Duodenal mucosa (tissue), 2 donors: Measurements from ENCODE around the gene RPL39L.

Experiments used
- H3K27ac ChIP-seq: one replicate; pipeline ENCODE4 v1.7.0; 2013; ENCODE audit warnings: low read depth, low read length
- H3K27me3 ChIP-seq, 2 donors: one replicate each; pipeline ENCODE4 v1.7.0; 2013; ENCODE audit warnings: low read length in 2 of 2, control low read depth in 1 of 2; ENCODE audit not compliant: insufficient read depth in 2 of 2, control insufficient read depth in 1 of 2
- H3K36me3 ChIP-seq, 2 donors: one replicate each; pipeline ENCODE4 v1.7.0; 2013; ENCODE audit warnings: low read length in 2 of 2, control low read depth in 1 of 2; ENCODE audit not compliant: insufficient read depth in 2 of 2, control insufficient read depth in 1 of 2
- H3K4me1 ChIP-seq, 2 donors: one replicate each; pipeline ENCODE4 v1.7.0; 2013; ENCODE audit warnings: low read length in 2 of 2, control low read depth in 1 of 2; ENCODE audit not compliant: insufficient read depth in 2 of 2, control insufficient read depth in 1 of 2
- H3K4me3 ChIP-seq, 2 donors: one replicate each; pipeline ENCODE4 v1.7.0; 2013; ENCODE audit warnings: low read length in 2 of 2, low read depth in 1 of 2
- H3K9ac ChIP-seq, 2 donors: one replicate each; pipeline ENCODE4 v1.7.0; 2013; ENCODE audit warnings: low read length in 2 of 2, low read depth in 1 of 2
- H3K9me3 ChIP-seq, 2 donors: one replicate each; pipeline ENCODE4 v1.7.0; 2013; ENCODE audit warnings: low read length in 2 of 2, control low read depth in 1 of 2; ENCODE audit not compliant: control insufficient read depth in 1 of 2

The RPL39L gene

DNA sequence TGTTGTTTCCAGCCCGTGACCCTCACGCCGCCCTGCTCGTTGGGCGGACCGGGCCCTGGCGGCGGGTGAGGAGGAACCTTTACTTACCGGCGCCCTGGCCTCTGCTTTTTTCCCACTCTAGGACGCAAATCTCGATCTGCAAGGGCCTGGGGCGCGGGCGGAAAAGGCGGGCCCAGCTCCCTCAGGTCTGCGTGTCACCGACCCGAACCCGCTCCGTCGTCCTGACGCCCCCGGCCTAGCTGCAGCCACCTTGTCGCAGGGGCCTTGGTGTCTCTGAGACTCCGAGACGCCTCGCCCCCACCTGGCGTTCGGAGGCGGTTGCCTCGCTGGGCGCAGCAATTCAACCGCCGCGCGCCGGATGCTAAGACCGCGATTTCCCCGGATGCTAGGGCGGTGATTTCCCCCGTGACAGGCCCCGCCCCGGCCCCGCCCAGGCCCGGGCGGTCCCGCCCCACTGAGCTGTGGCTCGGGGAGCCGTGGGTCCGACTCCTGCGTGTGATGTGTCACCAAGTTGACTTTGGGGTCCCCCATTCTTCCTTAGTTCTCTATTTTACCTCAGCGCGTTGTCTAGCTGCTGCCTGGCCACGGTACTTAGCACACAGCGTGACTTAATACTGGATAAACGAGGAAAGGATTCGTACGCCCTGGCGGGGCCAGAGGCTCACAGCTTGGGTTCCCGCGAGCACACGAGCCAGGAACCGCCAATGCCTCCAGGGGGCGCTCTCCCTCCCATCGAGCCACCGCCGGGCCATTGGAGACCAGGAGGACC is at the start of gene RPL39L:
Gene RPL39L, minus strand, starts transcription at position 371 of the 769 bp plus-strand sequence. CDS start 18,196 bp downstream, outside the sequence.
- H3K36me3 ChIP-seq = no peaks in the 10 kb centered on the region
- peak within 1 kb of the TSS; percentile 60 to 63 for H3K9ac ChIP-seq
- H3K27me3 ChIP-seq = no peaks in the 10 kb centered on the region
- no peaks in the 10 kb centered on the region for H3K9me3 ChIP-seq
- H3K27ac ChIP-seq = peak within 1 kb of the TSS; percentile 32
- peak within 1 kb of the TSS; percentile 76 to 77 for H3K4me3 ChIP-seq
- peaks cover 4% of the 10 kb centered on the region in 2 donors for H3K4me1 ChIP-seq

- Histone ChIP-seq H3K9ac (no peak overlapping the region), H3K27ac (no peak overlapping the region), H3K4me1 (peaks cover 0 to 4% of the 10 kb centered on the region in 2 donors), H3K4me3 (no peak overlapping the region), H3K9me3 (no peaks in the 10 kb centered on the region), H3K27me3 (peaks cover 0 to 10% of the 10 kb centered on the region in 2 donors), H3K36me3 (no peaks in the 10 kb centered on the region)
Observed at GRCh38 chr3:187188931-187189330, 49.6 kb upstream of the RPL39L start.

GRCh38 chr3:187186801-187187421 is 47.6 kb upstream of the RPL39L start:
- H3K27ac ChIP-seq = no peak overlapping the region
- H3K9ac ChIP-seq = no peak overlapping the region

GRCh38 chr3:187186375-187186774 is 47.1 kb upstream of the RPL39L start:
- Histone ChIP-seq H3K27me3 (peaks cover 0 to 8% of the 10 kb centered on the region in 2 donors), H3K36me3 (no peaks in the 10 kb centered on the region), H3K4me1 (peaks cover 0 to 4% of the 10 kb centered on the region in 2 donors), H3K27ac (no peak overlapping the region), H3K9me3 (no peaks in the 10 kb centered on the region), H3K4me3 (no peak overlapping the region), H3K9ac (no peak overlapping the region)

More at GRCh38 chr3:187186801-187187421, 47.6 kb upstream of the RPL39L start:
- Histone ChIP-seq H3K36me3 (no peaks in the 10 kb centered on the region), H3K9me3 (no peaks in the 10 kb centered on the region), H3K4me1 (peaks cover 0 to 4% of the 10 kb centered on the region in 2 donors), H3K4me3 (no peak overlapping the region), H3K27me3 (peaks cover 0 to 8% of the 10 kb centered on the region in 2 donors)

DNA sequence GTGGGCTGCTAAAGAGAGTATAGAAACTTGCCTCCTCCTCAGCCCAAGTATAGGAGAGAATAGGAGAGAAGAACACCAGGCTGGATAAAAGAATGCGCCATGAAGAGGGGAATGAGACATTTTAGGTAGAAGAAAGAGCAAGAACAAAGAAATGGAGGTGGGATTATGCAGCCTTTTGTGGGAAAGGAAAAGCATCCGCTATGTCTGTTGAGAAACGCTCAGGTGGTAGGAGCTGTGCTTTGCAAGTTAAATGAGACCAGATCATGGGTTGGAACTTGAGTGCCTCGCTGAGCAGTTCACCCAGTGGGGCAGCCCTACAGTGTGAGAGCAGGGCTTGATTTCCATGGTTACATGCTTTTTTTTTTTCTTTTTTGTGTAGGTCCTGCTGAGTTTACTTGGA is 46.5 kb upstream of the RPL39L start:
- no peak overlapping the region for H3K4me3 ChIP-seq
- H3K27ac ChIP-seq = no peak overlapping the region
- H3K4me1 ChIP-seq = peaks cover 0 to 4% of the 10 kb centered on the region in 2 donors

GRCh38 chr3:187183903-187184302 is 44.6 kb upstream of the RPL39L start:
- peaks cover 0 to 3% of the 10 kb centered on the region in 2 donors for H3K27me3 ChIP-seq
- H3K27ac ChIP-seq = no peak overlapping the region
- H3K9ac ChIP-seq = no peak overlapping the region
- no peaks in the 10 kb centered on the region for H3K9me3 ChIP-seq
- peaks cover 0 to 4% of the 10 kb centered on the region in 2 donors for H3K4me1 ChIP-seq
- no peaks in the 10 kb centered on the region for H3K36me3 ChIP-seq
- H3K4me3 ChIP-seq = no peak overlapping the region

More for the DNA sequence above, 46.5 kb upstream of the RPL39L start:
- Histone ChIP-seq H3K9ac (no peak overlapping the region), H3K9me3 (no peaks in the 10 kb centered on the region), H3K27me3 (peaks cover 0 to 8% of the 10 kb centered on the region in 2 donors), H3K36me3 (no peaks in the 10 kb centered on the region)

- H3K27ac ChIP-seq = no peak overlapping the region
Observed at GRCh38 chr3:187183210-187183862, 44.0 kb upstream of the RPL39L start.

GRCh38 chr3:187181454-187182170 is 42.3 kb upstream of the RPL39L start:
- H3K4me3 ChIP-seq = no peak overlapping the region
- H3K9ac ChIP-seq = no peak overlapping the region

More at GRCh38 chr3:187183210-187183862, 44.0 kb upstream of the RPL39L start:
- Histone ChIP-seq H3K27me3 (peaks cover 0 to 3% of the 10 kb centered on the region in 2 donors), H3K4me1 (peaks cover 0 to 4% of the 10 kb centered on the region in 2 donors), H3K9ac (no peak overlapping the region), H3K36me3 (no peaks in the 10 kb centered on the region), H3K4me3 (no peak overlapping the region), H3K9me3 (no peaks in the 10 kb centered on the region)

DNA sequence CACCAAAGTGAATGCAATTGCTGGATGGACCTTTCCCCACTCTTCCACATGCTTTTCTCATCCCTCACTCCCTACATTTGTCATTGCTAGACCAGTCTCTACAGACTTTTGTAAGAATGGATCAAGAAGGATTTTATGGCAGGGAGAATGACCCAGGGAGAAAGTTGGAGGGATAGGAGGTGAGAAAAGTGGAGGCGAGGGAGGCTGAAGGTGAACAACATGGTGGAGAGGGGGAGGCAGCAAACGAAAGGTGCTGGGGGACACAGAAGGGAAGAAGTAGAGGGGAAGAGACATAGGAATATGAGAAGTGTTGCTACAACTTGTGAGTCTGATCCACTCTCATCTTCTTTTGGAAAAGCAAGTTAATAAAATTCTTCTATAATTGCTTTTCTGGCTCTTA is 33.6 kb upstream of the RPL39L start:
- H3K9me3 ChIP-seq = no peaks in the 10 kb centered on the region
- H3K27me3 ChIP-seq = no peaks in the 10 kb centered on the region
- no peaks in the 10 kb centered on the region for H3K36me3 ChIP-seq
- H3K4me3 ChIP-seq = no peak overlapping the region
- no peak overlapping the region for H3K9ac ChIP-seq
- peaks cover 0 to 11% of the 10 kb centered on the region in 2 donors for H3K4me1 ChIP-seq
- no peak overlapping the region for H3K27ac ChIP-seq

More at GRCh38 chr3:187181454-187182170, 42.3 kb upstream of the RPL39L start:
- H3K36me3 ChIP-seq = no peaks in the 10 kb centered on the region
- H3K9me3 ChIP-seq = no peaks in the 10 kb centered on the region
- H3K27me3 ChIP-seq = peaks cover 0 to 3% of the 10 kb centered on the region in 2 donors
- H3K27ac ChIP-seq = no peak overlapping the region
- peaks cover 0 to 3% of the 10 kb centered on the region in 2 donors for H3K4me1 ChIP-seq
